HG03280 (cell line): ENCODE results near the gene ZNF630.
"Not testable (repeated sequence)": the region's sequence is repeated elsewhere in the genome, so short reads cannot be mapped to it uniquely, and the experiment has no call there.

Experiments used
- ATAC-seq: cut with Tn5 transposase; IDR thresholded peaks from one replicate; pipeline ENCODE4 v1.9.1; 2021; ENCODE audit warnings: mild to moderate bottlenecking, moderate library complexity; ENCODE audit not compliant: unreplicated experiment

The ZNF630 gene

GRCh38 chrX:48030237-48030636 lies 41.2 kb downstream of the ZNF630 start:
- no peak for ATAC-seq

GRCh38 chrX:48028091-48028490 lies 43.3 kb downstream of the ZNF630 start:
- no peak for ATAC-seq

GRCh38 chrX:48027545-48027944 lies 43.9 kb downstream of the ZNF630 start:
- ATAC-seq: not testable (repeated sequence)

GRCh38 chrX:48025561-48025960 lies 45.9 kb downstream of the ZNF630 start:
- no peak for ATAC-seq

GRCh38 chrX:48022738-48023137 lies 48.7 kb downstream of the ZNF630 start:
- ATAC-seq: no peak

- no peak for ATAC-seq
Measured at GRCh38 chrX:48022100-48022499, 49.3 kb downstream of the ZNF630 start.

- ATAC-seq: no peak
Measured at GRCh38 chrX:48021026-48021900, 50.2 kb downstream of the ZNF630 start.

GRCh38 chrX:48020472-48020871 lies 51.0 kb downstream of the ZNF630 start:
- not testable (repeated sequence) for ATAC-seq

- not testable (repeated sequence) for ATAC-seq
Measured at GRCh38 chrX:48019892-48020291, 51.5 kb downstream of the ZNF630 start.

GRCh38 chrX:48016583-48017310 lies 54.7 kb downstream of the ZNF630 start:
- not testable (repeated sequence) for ATAC-seq

GRCh38 chrX:48009445-48009960 lies 61.9 kb downstream of the ZNF630 start:
- ATAC-seq: not testable (repeated sequence)
